ENCODE data around the gene PPT2.
A peak's percentile ranks its signal among the peaks of the same experiment; 100 is the strongest.

Gene PPT2

GRCh38 chr6:32151863-32152768 lies 1.8 kb upstream of the PPT2 start, which contains the start of gene PRRT1:
PRRT1 (minus strand) TSS chr6:32151939; CDS start chr6:32151827, 112 bp downstream.
- DNase-seq (ENCODE audit: low read depth in 2 of 2, low spot score in 1 of 2) = no peak

DNA sequence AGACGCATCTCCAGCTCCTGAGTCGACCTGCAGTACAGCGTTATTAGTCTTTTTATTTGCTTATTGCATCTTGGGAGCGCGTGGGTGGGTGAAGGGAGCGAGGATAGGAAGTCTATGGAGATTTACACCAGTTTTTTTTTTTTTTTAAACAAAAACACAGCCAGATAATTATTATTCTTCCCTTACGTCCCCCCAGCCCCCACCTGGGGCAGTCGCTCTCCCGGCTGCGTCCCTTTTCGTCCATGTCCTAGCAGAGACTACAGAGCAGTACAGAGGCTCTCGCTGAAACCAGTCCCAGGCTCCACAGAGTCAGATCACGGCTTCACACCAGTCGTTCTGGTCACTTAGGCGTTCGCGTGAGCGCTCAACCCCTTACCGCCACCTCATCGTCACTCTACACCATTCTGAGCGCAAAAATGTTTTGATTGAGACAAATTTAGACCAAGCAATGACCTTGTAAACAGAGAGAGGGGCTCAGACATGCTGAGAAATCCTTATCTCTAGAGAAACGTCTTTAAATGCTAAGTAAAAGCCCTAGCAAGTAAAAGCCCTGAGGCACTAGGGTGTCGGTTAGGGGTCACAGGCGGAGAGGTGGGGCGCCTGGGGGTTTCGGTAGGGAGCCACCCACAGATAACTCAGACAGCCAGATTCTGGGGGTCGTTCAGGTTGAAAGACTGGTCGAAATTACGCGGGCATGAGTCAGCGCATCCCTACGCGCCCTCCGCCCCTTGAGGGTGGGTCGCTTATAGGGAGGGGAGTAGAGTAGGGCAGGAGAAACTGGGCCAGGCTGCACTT lies 975 bp upstream of the PPT2 start:
- DNase-seq (ENCODE audit: low read depth in 2 of 2, low spot score in 1 of 2) = no peak

- DNase-seq (ENCODE audit: low read depth in 2 of 2, low spot score in 1 of 2) = peak in 1 of 2 donors; percentile 19
These were observed 697 bp downstream of the PPT2 start for GRCh38 chr6:32154514-32155161.

DNA sequence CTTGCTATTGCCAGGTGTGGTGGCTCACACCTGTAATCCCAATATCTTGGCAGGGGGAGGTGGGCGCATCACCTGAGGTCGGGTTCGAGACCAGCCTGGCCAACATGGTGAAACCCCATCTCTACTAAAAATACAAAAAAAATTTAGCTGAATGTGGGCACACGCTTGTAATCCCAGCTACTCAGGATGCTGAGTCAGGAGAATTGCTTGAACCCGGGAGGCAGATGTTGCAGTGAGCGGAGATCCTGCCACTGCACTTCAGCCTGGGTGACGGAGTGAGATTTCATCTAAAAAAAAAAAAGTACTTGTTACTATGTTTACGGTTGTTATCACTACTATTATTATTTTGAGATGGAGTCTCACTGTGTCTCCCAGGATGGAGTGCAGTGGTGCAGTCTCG lies 3.0 kb downstream of the PPT2 start:
- no peak for DNase-seq (ENCODE audit: low read depth in 2 of 2, low spot score in 1 of 2)

DNA sequence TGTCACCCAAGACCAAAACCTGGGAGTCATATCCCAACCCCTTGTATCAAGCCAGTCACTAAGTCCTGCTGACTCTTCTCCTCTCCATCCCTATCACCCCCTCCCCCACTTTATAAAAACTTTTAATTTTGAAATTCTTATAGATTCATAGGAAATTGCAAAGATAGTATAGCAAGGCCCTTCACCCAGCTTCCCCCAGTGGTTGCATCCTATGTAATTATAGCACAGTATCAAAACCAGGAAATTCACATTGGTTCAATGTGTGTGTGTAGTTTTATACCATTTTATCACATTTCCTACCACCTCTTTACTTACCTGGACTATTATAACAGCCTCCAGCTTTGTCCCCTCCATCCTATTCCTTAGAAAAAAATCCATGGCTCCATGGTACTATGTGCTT lies 4.1 kb downstream of the PPT2 start:
- DNase-seq (ENCODE audit: low read depth in 2 of 2, low spot score in 1 of 2) = no peak

DNA sequence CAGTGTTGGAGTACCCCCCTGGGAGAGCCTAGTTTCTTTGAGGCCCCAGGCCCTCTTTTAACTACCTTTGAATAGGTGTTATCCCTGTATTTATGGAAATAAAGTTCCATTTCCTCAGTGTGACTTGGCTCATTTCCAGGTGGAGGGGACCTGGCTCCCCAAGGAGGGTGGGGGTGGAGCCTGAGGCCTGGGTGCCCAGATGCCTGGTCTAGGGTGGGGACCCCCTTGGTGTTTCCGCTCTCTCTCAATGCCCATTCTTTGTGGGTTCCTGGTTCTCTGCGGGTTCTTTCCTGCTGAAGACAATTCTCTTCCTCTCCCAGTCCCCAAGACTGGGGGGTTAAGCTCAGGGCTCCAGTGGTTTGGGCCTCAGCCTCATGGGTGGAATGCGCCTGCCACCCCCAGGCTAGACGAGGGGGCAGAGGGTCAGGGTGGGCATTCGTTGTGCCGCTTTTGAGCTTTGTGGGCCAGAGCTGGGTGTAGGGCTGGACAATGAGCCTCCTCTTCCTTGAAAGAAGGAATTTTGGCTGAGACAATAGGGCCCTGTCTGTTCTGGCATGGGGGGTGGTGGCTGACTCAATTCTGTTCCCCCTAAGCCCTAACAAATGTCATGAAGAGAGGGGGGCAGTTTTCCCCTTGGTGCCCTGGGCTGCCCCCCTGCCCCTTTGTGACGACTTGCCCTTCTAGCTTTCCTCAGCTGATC lies 9.8 kb downstream of the PPT2 start:
- no peak for DNase-seq (ENCODE audit: low read depth in 2 of 2, low spot score in 1 of 2)

- no peak for DNase-seq (ENCODE audit: low read depth in 2 of 2, low spot score in 1 of 2)
These were observed 10.4 kb downstream of the PPT2 start, which contains the start of gene EGFL8 for GRCh38 chr6:32164295-32164694. EGFL8 (plus strand) TSS chr6:32164595; CDS start chr6:32166166, 1,571 bp downstream.

DNA sequence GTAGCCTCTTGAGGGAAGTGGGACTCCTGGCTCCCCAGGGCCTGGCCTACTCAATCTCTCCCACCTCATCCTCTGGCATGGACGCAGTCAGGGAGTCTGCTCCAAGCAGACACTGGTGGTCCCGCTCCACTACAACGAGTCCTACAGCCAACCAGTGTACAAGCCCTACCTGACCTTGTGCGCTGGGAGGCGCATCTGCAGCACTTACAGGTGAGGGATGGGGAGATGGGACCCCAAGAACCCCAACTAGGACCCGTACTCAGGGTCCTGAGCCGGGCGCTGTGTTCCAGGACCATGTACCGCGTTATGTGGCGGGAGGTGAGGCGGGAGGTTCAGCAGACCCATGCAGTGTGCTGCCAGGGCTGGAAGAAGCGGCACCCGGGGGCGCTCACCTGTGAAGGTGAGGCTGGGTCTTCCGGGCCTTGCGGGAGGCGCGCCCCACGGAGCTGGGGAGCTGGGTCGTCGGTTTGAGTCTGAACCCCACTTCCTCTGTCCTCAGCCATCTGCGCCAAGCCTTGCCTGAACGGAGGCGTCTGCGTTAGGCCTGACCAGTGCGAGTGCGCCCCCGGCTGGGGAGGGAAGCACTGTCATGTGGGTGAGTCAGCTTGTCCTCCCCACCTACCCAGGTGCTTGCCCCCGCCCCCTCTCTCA lies 12.6 kb downstream of the PPT2 start:
- no peak for DNase-seq (ENCODE audit: low read depth in 2 of 2, low spot score in 1 of 2)

GRCh38 chr6:32167154-32167760 lies 13.3 kb downstream of the PPT2 start:
- DNase-seq (ENCODE audit: low read depth in 2 of 2, low spot score in 1 of 2) = no peak

DNA sequence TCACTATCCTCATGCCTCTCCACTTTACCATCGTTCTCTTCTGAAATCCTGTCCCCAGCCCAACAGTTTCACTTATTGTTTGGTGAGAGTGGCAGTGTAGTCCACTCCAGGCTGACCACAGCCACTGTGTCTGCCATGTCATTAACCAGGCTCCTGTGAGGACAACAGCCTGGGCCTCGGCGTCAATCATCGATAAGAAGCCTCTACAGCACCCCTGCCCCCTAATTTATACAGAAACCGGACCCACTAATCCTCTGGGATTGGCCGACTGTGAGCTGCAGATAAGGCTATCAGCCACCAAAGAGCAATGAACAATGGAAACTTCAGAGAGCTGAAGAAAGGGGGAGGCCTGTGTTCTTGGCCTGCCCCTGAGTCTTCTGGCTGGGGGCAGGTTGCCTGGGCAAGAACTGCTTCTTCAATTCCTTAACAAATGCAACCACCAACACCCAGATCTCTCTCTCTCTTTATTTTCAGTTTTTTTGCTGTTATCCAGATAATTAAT lies 13.9 kb downstream of the PPT2 start:
- no peak for DNase-seq (ENCODE audit: low read depth in 2 of 2, low spot score in 1 of 2)

- no peak for DNase-seq (ENCODE audit: low read depth in 2 of 2, low spot score in 1 of 2)
These were observed 14.4 kb downstream of the PPT2 start for GRCh38 chr6:32168350-32168749.

DNA sequence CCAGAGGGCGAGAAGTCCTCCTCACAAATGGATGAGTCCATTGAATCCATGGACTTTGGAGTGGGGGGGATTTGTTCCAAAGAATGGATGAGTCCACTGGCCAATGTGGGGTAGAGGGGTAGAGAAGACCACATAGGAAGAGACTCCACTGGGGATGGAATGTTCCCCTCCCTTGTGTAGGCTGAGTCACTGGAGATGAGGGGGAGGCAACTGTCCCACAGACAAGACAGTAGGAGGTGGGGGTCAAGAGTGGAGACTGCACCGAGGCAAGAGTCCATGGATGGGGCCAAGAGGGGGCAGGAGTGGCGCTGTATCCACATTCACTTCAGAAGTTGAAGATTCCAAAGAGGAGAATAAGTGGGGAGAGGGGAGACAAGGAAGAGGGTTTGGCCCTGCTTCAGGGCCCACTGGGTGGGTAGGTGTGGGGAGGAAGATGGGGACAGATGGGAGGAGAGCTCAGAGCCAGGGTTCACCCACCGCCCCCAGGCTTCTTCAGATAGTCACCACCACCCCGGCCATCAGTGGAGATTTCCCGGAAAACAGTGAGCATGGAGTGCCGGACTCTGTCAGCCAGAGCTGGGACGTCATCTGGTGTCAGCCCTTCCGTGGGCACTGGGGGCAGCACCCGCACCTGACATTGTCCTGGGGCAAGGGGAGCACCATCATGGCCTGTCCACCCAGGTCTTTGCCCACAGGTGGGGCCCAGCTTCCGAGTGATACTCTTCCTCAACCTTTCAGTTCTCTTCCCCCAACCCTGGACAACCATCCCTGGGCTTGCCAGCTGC lies 15.1 kb downstream of the PPT2 start:
- no peak for DNase-seq (ENCODE audit: low read depth in 2 of 2, low spot score in 1 of 2)

GRCh38 chr6:32170294-32170693 lies 16.4 kb downstream of the PPT2 start:
- no peak for DNase-seq (ENCODE audit: low read depth in 2 of 2, low spot score in 1 of 2)

GRCh38 chr6:32171234-32171633 lies 17.3 kb downstream of the PPT2 start:
- no peak for DNase-seq (ENCODE audit: low read depth in 2 of 2, low spot score in 1 of 2)

- DNase-seq (ENCODE audit: low read depth in 2 of 2, low spot score in 1 of 2) = no peak
These were observed 19.2 kb downstream of the PPT2 start for GRCh38 chr6:32173051-32173727.

DNA sequence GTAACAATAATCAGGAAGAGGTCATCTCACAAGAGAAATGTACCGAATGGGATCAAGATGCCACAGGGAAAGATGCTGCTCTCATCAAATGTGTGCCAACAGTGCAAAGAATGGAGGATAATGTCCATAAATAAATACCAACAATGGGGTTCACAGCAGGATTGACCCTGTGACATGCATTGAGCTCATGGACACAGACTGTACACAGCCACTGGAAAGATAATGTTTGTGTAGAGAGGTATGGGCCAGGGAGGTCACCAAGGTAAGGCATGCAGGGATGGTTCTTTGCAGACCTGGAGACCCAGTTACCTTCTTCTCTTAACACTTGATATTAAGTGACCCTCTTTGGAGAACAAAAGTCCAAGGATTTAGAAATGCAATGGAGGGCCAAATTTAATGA lies 20.5 kb downstream of the PPT2 start:
- DNase-seq (ENCODE audit: low read depth in 2 of 2, low spot score in 1 of 2) = no peak

- no peak for DNase-seq (ENCODE audit: low read depth in 2 of 2, low spot score in 1 of 2)
These were observed 21.4 kb downstream of the PPT2 start for GRCh38 chr6:32175322-32175710.

GRCh38 chr6:32175711-32176475 lies 22.0 kb downstream of the PPT2 start, which contains the start of gene AGPAT1:
AGPAT1 (minus strand) TSS chr6:32176084; CDS start chr6:32171496, 4,588 bp downstream.
- peak; percentile 93 to 95 for DNase-seq (ENCODE audit: low read depth in 2 of 2, low spot score in 1 of 2)
